NB4 (cell line): ENCODE measurements around the gene SEPTIN5.

ENCODE experiments used
- CTCF ChIP-seq: IDR thresholded peaks from one replicate; pipeline ENCODE4 v1.5.1; 2012; ENCODE audit warnings: low read depth, low read length
- MAX ChIP-seq: IDR thresholded peaks from 2 replicates; pipeline ENCODE4 v1.6.1; 2011; ENCODE audit warnings: low read depth, low read length
- MYC ChIP-seq: IDR thresholded peaks from 2 replicates; pipeline ENCODE4 v1.6.1; 2011; ENCODE audit warnings: low read depth, low read length
- POLR2A ChIP-seq: IDR thresholded peaks from 2 replicates; pipeline ENCODE4 v1.6.1; 2011; ENCODE audit warnings: mild to moderate bottlenecking; ENCODE audit not compliant: insufficient read length; ENCODE audit errors: extremely low read depth

GRCh38 chr22:19762568-19763457 is 48.5 kb downstream of the SEPTIN5 start:
- TF ChIP-seq CTCF (no peak), POLR2A (no peak), MAX (no peak), MYC (no peak)
